ENCODE data around the gene APC2. TPM values are rescaled to one million over a fixed set of nuclear protein-coding genes. Genes with fewer than 3 reads are reported as not detected.

Gene APC2
- total RNA-seq, 1 experiment from 2014 or later, result 1.4 TPM

- no peaks in the 10 kb centered on the region for H3K9me3 Mint-ChIP-seq
- peaks cover 11% of the 10 kb centered on the region; the same call in 1 of the 2 replicates for H3K4me1 Mint-ChIP-seq
- no peak overlapping the region for H3K4me3 Mint-ChIP-seq
- ChIA-PET POLR2A (interaction anchor here (0.6 to 1.1 kb wide), 3 partner anchors 23 to 30 kb away, joined by 3 read pairs; no protein-coding TSS in a partner anchor), CTCF (interaction anchor here (1.1 to 2.6 kb wide), 3 partner anchors 8 to 29 kb away, joined by 3 to 16 read pairs (median 15); no protein-coding TSS in a partner anchor)
- ATAC-seq (no peak), DNase-seq (ENCODE audit: low spot score) (peak; percentile 11)
- no peak overlapping the region for H3K27ac Mint-ChIP-seq
- no peak for TF ChIP-seq ARID4B (CRISPR knock-in tag; IDR thresholded peaks at IDR 0.05; ENCODE audit: borderline replicate concordance)
- TF ChIP-seq ZBTB43 (CRISPR knock-in tag; IDR thresholded peaks at IDR 0.05), result no peak
- no peak for TF ChIP-seq NFYB (CRISPR knock-in tag; conservative IDR thresholded peaks at IDR 0.05; ENCODE audit: low read depth)
- no peak for TF ChIP-seq TEAD4 (CRISPR knock-in tag; IDR thresholded peaks at IDR 0.05)
- no peak for TF ChIP-seq ZNF263 (CRISPR knock-in tag; IDR thresholded peaks at IDR 0.05; ENCODE audit: low read depth)
- no peak for TF ChIP-seq FOXJ3 (CRISPR knock-in tag; IDR thresholded peaks at IDR 0.05; ENCODE audit: borderline replicate concordance)
- TF ChIP-seq ZNF281 (CRISPR knock-in tag; IDR thresholded peaks at IDR 0.05), result no peak
- no peak for TF ChIP-seq CREB1 (CRISPR knock-in tag; IDR thresholded peaks at IDR 0.05)
- no peak for TF ChIP-seq IRF1 (CRISPR knock-in tag; IDR thresholded peaks at IDR 0.05)
- TF ChIP-seq E2F5 (CRISPR knock-in tag; IDR thresholded peaks at IDR 0.05), result no peak
- no peak for TF ChIP-seq NR2C2 (CRISPR knock-in tag; IDR thresholded peaks at IDR 0.05)
- TF ChIP-seq EMX1 (CRISPR knock-in tag; IDR thresholded peaks at IDR 0.05), result no peak
- TF ChIP-seq GRHL2 (CRISPR knock-in tag; IDR thresholded peaks at IDR 0.05; ENCODE audit: insufficient replicate concordance, severe bottlenecking), result no peak
- TF ChIP-seq KAT7 (CRISPR knock-in tag; IDR thresholded peaks at IDR 0.05; ENCODE audit: borderline replicate concordance), result no peak
- no peak for TF ChIP-seq ERG (CRISPR knock-in tag; IDR thresholded peaks at IDR 0.05)
- TF ChIP-seq ZNF416 (CRISPR knock-in tag; IDR thresholded peaks at IDR 0.05), result no peak
- TF ChIP-seq CBFB (CRISPR knock-in tag; IDR thresholded peaks at IDR 0.05; ENCODE audit: low read depth), result no peak
- TF ChIP-seq ZNF671 (CRISPR knock-in tag; IDR thresholded peaks at IDR 0.05), result no peak
- peaks cover 4% of the 10 kb centered on the region for H3K36me3 Mint-ChIP-seq
- H3K27me3 Mint-ChIP-seq (ENCODE audit: low read depth), result peaks cover 29% of the 10 kb centered on the region
These were observed 24.3 kb downstream of the APC2 start for GRCh38 chr19:1474011-1474764.

All from WTC11 (cell line).